Hepatocyte (in vitro differentiated cells): ENCODE results near the gene GREM2. TPM values are rescaled to one million over a fixed set of nuclear protein-coding genes. Genes with fewer than 3 reads are reported as not detected.

Experiments used
- DNase-seq: peaks from one replicate; pipeline ENCODE4 v3.0.0-alpha.2; 2016; ENCODE audit warnings: low spot score
- H2AFZ ChIP-seq: fragments of 200-600 bp; sonication (generic); 2 replicates; pipeline ENCODE4 v1.6.0; 2016; ENCODE audit warnings: antibody characterized with exemption, mild to moderate bottlenecking
- H3K27ac ChIP-seq: fragments of 200-600 bp; sonication (generic); 2 replicates; pipeline ENCODE4 v1.5.1; 2016; ENCODE audit warnings: mild to moderate bottlenecking
- H3K27me3 ChIP-seq: fragments of 200-600 bp; sonication (generic); 2 replicates; pipeline ENCODE4 v1.6.1; 2016
- H3K36me3 ChIP-seq: fragments of 200-600 bp; sonication (generic); replicated peaks from 2 replicates; pipeline ENCODE4 v1.5.1; 2016; ENCODE audit warnings: low read depth; ENCODE audit not compliant: insufficient read depth
- H3K4me1 ChIP-seq: fragments of 200-600 bp; sonication (generic); 2 replicates; pipeline ENCODE4 v1.5.1; 2016; ENCODE audit warnings: mild to moderate bottlenecking, moderate library complexity; ENCODE audit not compliant: insufficient read depth
- H3K4me2 ChIP-seq: fragments of 200-600 bp; sonication (generic); 2 replicates; pipeline ENCODE4 v1.6.0; 2016
- H3K4me3 ChIP-seq: fragments of 200-600 bp; sonication (generic); 2 replicates; pipeline ENCODE4 v1.5.1; 2016; ENCODE audit warnings: mild to moderate bottlenecking
- H3K79me2 ChIP-seq: fragments of 200-600 bp; sonication (generic); 2 replicates; pipeline ENCODE4 v1.6.0; 2017; ENCODE audit warnings: mild to moderate bottlenecking
- H3K9me2 ChIP-seq: fragments of 200-600 bp; sonication (generic); replicated peaks from 2 replicates; pipeline ENCODE4 v1.6.0; 2017; ENCODE audit warnings: mild to moderate bottlenecking; ENCODE audit not compliant: insufficient read depth
- H3K9me3 ChIP-seq: fragments of 200-600 bp; sonication (generic); 2 replicates; pipeline ENCODE4 v1.5.1; 2016; ENCODE audit warnings: low read depth, mild to moderate bottlenecking
- H4K20me1 ChIP-seq: fragments of 200-600 bp; sonication (generic); 2 replicates; pipeline ENCODE4 v1.6.0; 2016; ENCODE audit warnings: mild to moderate bottlenecking; ENCODE audit not compliant: insufficient read depth, poor library complexity, severe bottlenecking
- EZH2 ChIP-seq: fragments of 200-600 bp; sonication (generic); IDR thresholded peaks from 2 replicates; pipeline ENCODE4 v1.6.1; 2016; ENCODE audit warnings: antibody characterized with exemption, mild to moderate bottlenecking, borderline replicate concordance
- EZH2phosphoT487 ChIP-seq: fragments of 200-600 bp; sonication (generic); IDR thresholded peaks from one replicate; pipeline ENCODE4 v1.6.1; 2018; ENCODE audit warnings: antibody characterized with exemption, mild to moderate bottlenecking, low read depth, moderate library complexity; ENCODE audit not compliant: unreplicated experiment, severe bottlenecking
- WGBS: methylation state at CpG from one replicate; pipeline ENCODE4 v1.1.6; 2016; ENCODE audit warnings: low lambda C conversion rate; ENCODE audit errors: missing lambda C conversion rate; 5-methylcytosine and 5-hydroxymethylcytosine counted together
- polyA plus RNA-seq: library from polyadenylated mRNA; unstranded; fragments of >200 nt; fragmentation: Nextera tagmentation; extraction: Ambion mirVana; gene quantifications from 2 replicates; pipeline ENCODE4 v1.2.1, GENCODE V29; 2016
- total RNA-seq: library from RNA; depleted of rRNA; stranded (reverse); fragments of >200 nt; gene quantifications from 2 replicates; pipeline ENCODE4 v1.2.3, GENCODE V29; 2014
- TF ChIP-seq, protein P1 (sequence below): fragments of 200-600 bp; sonication (generic); IDR thresholded peaks from 2 replicates; pipeline ENCODE4 v1.5.1; 2016; ENCODE audit warnings: antibody characterized with exemption, mild to moderate bottlenecking; ENCODE audit not compliant: poor library complexity

Gene GREM2
- total and polyA plus RNA-seq, 2 experiments from 2014 or later, result 3.3 to 5.6 TPM

- H3K36me3 ChIP-seq, result no peaks in the 10 kb centered on the region
- H3K9me3 ChIP-seq, result no peaks in the 10 kb centered on the region
- no peaks in the 10 kb centered on the region for H3K79me2 ChIP-seq
- no peak overlapping the region for H3K4me3 ChIP-seq
- TF ChIP-seq EZH2phosphoT487 (no peak), EZH2 (no peak)
- DNase-seq, result peak; percentile 10
- H3K27me3 ChIP-seq, result no peaks in the 10 kb centered on the region
- 30% methylated on average over 12 of the region's 12 CpGs for WGBS
- no peaks in the 10 kb centered on the region for H4K20me1 ChIP-seq
- H3K27ac ChIP-seq, result peak overlapping the region; percentile 69
- peaks cover 21% of the 10 kb centered on the region for H3K4me1 ChIP-seq
- H3K4me2 ChIP-seq, result peak overlapping the region; percentile 67
- H2AFZ ChIP-seq, result peak overlapping the region; percentile 17
- no peaks in the 10 kb centered on the region for H3K9me2 ChIP-seq
These were observed 14.7 kb downstream of the GREM2 start for GRCh38 chr1:240597153-240597745.

GRCh38 chr1:240595476-240595875, 16.5 kb downstream of the GREM2 start:
- Histone ChIP-seq H3K36me3 (no peaks in the 10 kb centered on the region), H3K9me2 (no peaks in the 10 kb centered on the region), H3K9me3 (no peaks in the 10 kb centered on the region), H3K4me3 (no peak overlapping the region), H3K4me1 (peaks cover 21% of the 10 kb centered on the region), H3K79me2 (no peaks in the 10 kb centered on the region), H2AFZ (no peak overlapping the region), H3K27ac (no peak overlapping the region), H3K4me2 (no peak overlapping the region), H3K27me3 (no peaks in the 10 kb centered on the region), H4K20me1 (no peaks in the 10 kb centered on the region)
- TF ChIP-seq EZH2 (no peak), EZH2phosphoT487 (no peak)
- TF ChIP-seq, protein P1, sequence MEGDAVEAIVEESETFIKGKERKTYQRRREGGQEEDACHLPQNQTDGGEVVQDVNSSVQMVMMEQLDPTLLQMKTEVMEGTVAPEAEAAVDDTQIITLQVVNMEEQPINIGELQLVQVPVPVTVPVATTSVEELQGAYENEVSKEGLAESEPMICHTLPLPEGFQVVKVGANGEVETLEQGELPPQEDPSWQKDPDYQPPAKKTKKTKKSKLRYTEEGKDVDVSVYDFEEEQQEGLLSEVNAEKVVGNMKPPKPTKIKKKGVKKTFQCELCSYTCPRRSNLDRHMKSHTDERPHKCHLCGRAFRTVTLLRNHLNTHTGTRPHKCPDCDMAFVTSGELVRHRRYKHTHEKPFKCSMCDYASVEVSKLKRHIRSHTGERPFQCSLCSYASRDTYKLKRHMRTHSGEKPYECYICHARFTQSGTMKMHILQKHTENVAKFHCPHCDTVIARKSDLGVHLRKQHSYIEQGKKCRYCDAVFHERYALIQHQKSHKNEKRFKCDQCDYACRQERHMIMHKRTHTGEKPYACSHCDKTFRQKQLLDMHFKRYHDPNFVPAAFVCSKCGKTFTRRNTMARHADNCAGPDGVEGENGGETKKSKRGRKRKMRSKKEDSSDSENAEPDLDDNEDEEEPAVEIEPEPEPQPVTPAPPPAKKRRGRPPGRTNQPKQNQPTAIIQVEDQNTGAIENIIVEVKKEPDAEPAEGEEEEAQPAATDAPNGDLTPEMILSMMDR, result no peak
- 95% methylated on average over 2 of the region's 2 CpGs for WGBS
- no peak for DNase-seq

- H3K27me3 ChIP-seq, result no peaks in the 10 kb centered on the region
- H4K20me1 ChIP-seq, result no peaks in the 10 kb centered on the region
- H3K79me2 ChIP-seq, result no peaks in the 10 kb centered on the region
- WGBS, result 75% methylated on average over 3 of the region's 3 CpGs
- no peak overlapping the region for H3K4me3 ChIP-seq
- DNase-seq, result no peak
- no peaks in the 10 kb centered on the region for H3K9me2 ChIP-seq
- no peaks in the 10 kb centered on the region for H3K9me3 ChIP-seq
- no peak overlapping the region for H2AFZ ChIP-seq
- TF ChIP-seq EZH2 (no peak), EZH2phosphoT487 (no peak)
- TF ChIP-seq, protein P1, result no peak
- H3K4me1 ChIP-seq, result peaks cover 6% of the 10 kb centered on the region
- no peaks in the 10 kb centered on the region for H3K36me3 ChIP-seq
- H3K4me2 ChIP-seq, result no peak overlapping the region
- no peak overlapping the region for H3K27ac ChIP-seq
These were observed 20.4 kb downstream of the GREM2 start for GRCh38 chr1:240591564-240591963.

DNA sequence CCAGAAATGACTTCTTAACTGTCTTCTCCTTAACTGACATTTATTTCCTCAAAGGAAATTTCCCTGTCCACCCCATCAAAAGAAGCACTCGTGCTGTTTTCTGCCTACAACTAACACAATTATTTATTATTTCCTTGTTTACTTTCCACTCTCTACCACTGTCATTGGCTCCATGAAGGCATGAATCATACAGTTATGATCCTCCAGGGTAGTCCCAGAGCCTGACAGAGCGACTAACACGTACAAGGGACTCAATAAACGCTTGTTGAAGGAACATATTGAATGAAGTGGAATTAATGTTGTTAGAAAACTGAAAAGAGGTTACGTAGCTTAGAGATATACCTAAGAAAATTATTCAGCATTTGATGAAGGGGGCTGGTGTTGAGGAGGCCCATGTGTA, 20.9 kb downstream of the GREM2 start:
- DNase-seq, result no peak

More for the DNA sequence above, 20.9 kb downstream of the GREM2 start:
- Histone ChIP-seq H3K9me2 (no peaks in the 10 kb centered on the region), H3K27ac (no peak overlapping the region), H4K20me1 (no peaks in the 10 kb centered on the region), H3K79me2 (no peaks in the 10 kb centered on the region), H3K4me1 (peaks cover under 1% of the 10 kb centered on the region), H3K36me3 (no peaks in the 10 kb centered on the region), H3K27me3 (no peaks in the 10 kb centered on the region), H3K4me3 (no peak overlapping the region), H3K9me3 (no peaks in the 10 kb centered on the region), H2AFZ (no peak overlapping the region), H3K4me2 (no peak overlapping the region)
- 86% methylated on average over 5 of the region's 5 CpGs for WGBS
- TF ChIP-seq EZH2phosphoT487, result no peak
- TF ChIP-seq EZH2, result no peak
- TF ChIP-seq, protein P1, result no peak
